HG03025 (cell line): ENCODE measurements around the gene SYTL4.
"Not testable (repeated sequence)": the region's sequence is repeated elsewhere in the genome, so short reads cannot be mapped to it uniquely, and the experiment has no call there.

ENCODE experiments used
- ATAC-seq: cut with Tn5 transposase; IDR thresholded peaks from one replicate; pipeline ENCODE4 v1.9.1; 2021; ENCODE audit warnings: mild to moderate bottlenecking, moderate library complexity; ENCODE audit not compliant: unreplicated experiment, low FRiP score

SYTL4 gene

GRCh38 chrX:100731441-100732281 is at the start of gene SYTL4:
Gene SYTL4, minus strand, starts transcription at chrX:100732121. Its CDS starts 30,084 bp downstream, at chrX:100702037.
- no peak for ATAC-seq

- not testable (repeated sequence) for ATAC-seq
Observed at GRCh38 chrX:100769439-100769838, 37.5 kb upstream of the SYTL4 start.

GRCh38 chrX:100768679-100769338 is 36.9 kb upstream of the SYTL4 start:
- ATAC-seq, result peak; percentile 64

GRCh38 chrX:100750883-100751282 is 19.0 kb upstream of the SYTL4 start:
- ATAC-seq, result no peak

DNA sequence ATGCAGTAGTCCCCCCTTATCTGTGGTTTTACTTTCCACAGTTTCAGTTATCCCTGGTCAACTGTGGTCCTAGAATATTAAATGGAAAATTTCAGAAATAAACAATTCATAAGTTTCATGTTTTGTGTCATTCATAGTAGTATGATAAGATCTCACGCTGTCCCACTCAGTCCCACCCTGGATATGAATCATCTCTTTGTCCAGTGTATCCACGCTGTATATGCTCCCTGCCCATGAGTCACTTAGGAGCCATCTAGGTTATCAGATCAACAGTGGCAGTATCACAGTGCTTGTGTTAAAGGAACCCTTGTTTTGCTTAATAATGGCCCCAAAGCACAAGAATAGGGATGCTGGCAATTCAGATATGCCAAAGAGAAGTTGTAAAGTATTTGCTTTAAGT is 16.2 kb upstream of the SYTL4 start:
- ATAC-seq, result no peak

GRCh38 chrX:100747703-100748102 is 15.8 kb upstream of the SYTL4 start:
- ATAC-seq, result no peak

GRCh38 chrX:100747090-100747489 is 15.2 kb upstream of the SYTL4 start:
- ATAC-seq, result no peak

DNA sequence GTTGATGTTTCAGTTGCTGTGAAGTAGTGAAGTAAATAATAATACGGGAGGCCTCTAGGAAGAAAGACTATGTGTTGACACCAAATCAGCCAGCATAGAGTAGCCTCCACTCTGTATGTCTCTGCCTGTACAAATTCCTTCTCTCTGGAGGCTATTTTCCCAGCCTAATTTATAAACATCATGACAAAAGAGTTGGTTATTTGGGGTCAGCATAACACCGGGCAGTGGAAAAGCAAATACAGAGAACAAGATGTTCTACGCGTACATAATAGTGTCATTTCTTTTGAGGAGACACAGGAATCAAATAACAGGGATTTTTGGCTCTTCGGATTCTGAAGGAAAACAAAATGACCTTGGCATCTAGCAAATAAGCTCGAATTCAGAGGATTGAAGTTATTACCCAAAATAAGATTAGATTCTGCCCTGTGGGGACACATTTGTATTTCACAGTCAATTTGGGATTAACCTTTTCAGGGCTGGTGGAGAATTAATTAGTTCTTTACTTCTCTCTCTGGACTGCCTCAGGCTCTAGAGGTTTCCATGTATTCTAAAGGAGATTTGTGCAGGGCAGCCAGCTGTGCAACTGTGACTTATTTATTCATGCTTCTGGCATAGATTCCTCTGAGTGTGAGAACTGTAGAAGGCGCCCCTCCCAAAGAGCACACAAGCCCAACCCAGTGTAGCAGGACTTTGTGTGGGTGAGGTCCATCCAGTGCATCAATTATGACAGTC is 14.1 kb upstream of the SYTL4 start:
- no peak for ATAC-seq

- no peak for ATAC-seq
Observed at GRCh38 chrX:100745205-100745604, 13.3 kb upstream of the SYTL4 start.

GRCh38 chrX:100743009-100743607 is 11.2 kb upstream of the SYTL4 start:
- ATAC-seq, result no peak

GRCh38 chrX:100724006-100724405 is 7.9 kb downstream of the SYTL4 start:
- ATAC-seq, result not testable (repeated sequence)

DNA sequence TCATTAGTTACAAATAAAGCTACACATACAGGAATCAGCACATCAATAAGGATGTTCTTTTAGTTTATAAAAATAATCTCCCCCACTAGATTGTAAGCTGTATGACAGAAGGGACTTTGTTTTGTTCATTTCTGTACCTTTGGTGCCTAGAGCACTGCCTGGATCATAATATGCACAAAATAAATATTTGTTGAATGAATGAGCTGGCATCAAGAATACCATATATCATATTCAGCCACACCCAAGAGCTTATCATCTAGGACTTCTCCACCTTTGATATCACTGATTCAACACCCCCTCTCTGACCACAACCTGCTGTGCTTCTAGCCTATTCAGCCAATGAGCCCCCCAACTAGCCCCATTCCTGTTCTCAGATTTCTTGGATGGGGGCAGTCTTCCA is 10.6 kb downstream of the SYTL4 start:
- ATAC-seq, result no peak

GRCh38 chrX:100720301-100720700 is 11.6 kb downstream of the SYTL4 start:
- ATAC-seq, result no peak

DNA sequence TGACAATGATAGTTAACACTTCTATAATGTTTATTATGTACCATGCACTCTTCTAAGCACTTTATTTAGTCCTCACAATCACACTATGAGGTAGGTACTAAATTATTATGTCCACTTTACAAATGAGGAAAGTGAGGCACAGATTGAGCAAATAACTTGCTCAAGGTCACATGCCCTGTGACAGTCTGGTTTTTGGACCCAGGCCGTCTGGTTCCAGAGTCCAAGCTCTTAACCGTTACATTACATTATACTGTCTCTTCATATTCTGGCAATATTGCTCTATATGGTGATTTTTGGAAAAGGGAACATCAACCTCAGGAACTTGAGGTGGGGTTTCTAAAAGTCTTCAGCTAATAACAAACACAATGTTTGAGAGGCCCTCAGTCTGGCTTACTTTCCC is 12.8 kb downstream of the SYTL4 start:
- ATAC-seq, result no peak

DNA sequence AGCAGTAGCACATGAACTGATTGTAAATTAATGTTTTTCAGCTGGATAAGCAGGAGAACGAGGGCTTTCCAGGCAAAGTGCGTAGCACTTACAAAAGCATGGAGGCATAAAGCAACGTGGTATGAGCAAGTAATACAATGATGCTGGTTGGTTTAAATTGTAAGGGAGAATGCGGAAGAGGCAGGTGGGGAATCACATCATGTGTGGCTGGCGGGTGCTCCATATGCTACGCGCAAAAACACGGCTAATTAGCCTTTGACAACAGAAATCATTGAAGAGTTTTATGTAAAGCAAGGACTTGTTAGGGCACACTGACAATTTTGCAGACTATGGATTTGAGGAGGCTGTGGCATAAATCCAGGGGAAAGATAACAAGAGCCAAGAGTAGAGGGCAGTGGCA is 14.6 kb downstream of the SYTL4 start:
- ATAC-seq, result no peak

DNA sequence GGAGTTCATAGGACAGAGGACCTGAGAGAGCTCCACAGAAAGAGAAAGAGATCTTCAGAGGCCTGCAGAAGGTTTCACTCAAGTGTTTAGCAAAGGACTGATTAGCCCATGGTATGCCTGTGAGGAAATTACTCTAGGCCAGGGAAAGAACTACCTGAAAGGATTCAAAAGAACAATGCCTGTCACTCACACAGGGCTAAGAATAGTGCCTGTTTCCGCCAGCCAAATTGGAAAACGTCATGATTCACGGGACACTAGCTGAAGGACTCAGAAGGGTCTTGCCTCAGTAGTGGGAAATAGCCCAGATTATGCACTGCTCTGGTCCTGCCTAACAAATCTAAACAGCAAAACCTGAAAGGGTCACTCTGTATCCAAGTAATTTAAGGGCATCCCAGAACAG is 21.1 kb downstream of the SYTL4 start:
- ATAC-seq, result no peak

GRCh38 chrX:100704581-100705203 is 27.2 kb downstream of the SYTL4 start:
- no peak for ATAC-seq

DNA sequence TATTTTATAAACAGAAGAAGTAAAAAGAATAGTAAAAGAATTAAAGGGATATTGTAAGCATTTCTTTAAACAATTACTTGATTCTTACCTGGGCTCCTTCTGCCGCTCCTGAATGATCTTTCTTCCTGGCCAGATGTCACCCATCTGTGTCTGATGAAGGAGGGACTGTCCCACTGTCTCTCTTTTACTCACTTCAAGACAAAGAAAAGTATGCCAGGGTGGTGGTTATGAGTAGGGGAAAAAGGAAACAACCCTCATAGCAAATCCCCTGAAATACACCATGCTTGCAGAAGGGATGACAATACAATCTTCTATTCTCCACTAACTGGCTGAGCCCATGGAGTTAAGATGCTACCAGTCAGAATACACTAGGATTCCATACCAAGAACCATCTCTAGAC is 31.1 kb downstream of the SYTL4 start:
- no peak for ATAC-seq

DNA sequence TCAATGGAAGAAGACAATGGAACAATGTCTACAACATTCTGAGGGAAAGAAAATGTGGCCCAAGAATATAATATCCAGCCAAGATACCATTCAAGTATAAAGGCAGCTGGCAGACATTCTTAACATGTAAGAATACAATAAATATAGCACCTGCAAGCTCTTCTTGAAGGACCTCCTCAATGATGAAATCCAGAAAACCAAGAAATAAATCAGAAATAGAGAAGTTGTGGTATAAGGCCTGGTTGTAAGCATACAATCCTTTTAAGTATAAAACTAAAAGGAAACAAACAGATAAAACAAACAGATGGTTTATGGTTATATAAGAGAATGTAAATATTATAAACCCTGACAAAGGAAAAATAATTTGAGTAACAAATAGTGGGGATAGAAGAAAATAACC is 33.4 kb downstream of the SYTL4 start:
- ATAC-seq, result no peak

GRCh38 chrX:100696699-100697351 is 35.1 kb downstream of the SYTL4 start:
- no peak for ATAC-seq
